LNCaP clone FGC (cell line): Measurements from ENCODE around the gene DNAH9.

ENCODE experiments used
- DNase-seq: peaks from one replicate; pipeline ENCODE4 v3.0.0-alpha.2; 2011; ENCODE audit warnings: low read depth
- H3K4me3 ChIP-seq: 2 replicates; pipeline ENCODE4 v1.5.1; 2011; ENCODE audit warnings: mild to moderate bottlenecking, low read depth, low read length, control low read depth
- TF ChIP-seq, protein P1 (sequence below): IDR thresholded peaks from 2 replicates; pipeline ENCODE4 v1.5.1; 2012; ENCODE audit warnings: mild to moderate bottlenecking; ENCODE audit not compliant: control insufficient read depth, insufficient read depth; ENCODE audit errors: extremely low read depth

Gene DNAH9

DNA sequence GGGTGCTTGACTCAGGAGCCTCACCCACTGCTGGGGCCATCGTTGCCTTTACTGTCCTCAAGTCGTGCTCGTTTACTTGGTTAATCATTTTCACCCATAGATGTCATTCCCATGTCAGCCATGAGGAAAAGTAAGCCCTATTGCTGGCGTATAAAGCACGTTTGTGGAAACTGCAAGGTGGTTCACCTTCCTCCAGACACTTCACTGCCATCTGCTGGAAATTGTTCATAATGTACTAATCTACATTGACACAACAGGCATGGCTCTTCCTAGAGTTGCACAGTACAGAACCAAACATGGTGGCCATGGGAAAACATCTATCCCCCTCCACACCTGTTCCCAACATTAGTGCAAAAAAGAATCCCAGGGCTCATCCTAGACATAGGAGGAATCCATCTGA lies 282.4 kb downstream of the DNAH9 start:
- peak; percentile 71 for DNase-seq
- TF ChIP-seq, protein P1, sequence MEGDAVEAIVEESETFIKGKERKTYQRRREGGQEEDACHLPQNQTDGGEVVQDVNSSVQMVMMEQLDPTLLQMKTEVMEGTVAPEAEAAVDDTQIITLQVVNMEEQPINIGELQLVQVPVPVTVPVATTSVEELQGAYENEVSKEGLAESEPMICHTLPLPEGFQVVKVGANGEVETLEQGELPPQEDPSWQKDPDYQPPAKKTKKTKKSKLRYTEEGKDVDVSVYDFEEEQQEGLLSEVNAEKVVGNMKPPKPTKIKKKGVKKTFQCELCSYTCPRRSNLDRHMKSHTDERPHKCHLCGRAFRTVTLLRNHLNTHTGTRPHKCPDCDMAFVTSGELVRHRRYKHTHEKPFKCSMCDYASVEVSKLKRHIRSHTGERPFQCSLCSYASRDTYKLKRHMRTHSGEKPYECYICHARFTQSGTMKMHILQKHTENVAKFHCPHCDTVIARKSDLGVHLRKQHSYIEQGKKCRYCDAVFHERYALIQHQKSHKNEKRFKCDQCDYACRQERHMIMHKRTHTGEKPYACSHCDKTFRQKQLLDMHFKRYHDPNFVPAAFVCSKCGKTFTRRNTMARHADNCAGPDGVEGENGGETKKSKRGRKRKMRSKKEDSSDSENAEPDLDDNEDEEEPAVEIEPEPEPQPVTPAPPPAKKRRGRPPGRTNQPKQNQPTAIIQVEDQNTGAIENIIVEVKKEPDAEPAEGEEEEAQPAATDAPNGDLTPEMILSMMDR = peak; percentile 80
- H3K4me3 ChIP-seq = no peak overlapping the region

DNA sequence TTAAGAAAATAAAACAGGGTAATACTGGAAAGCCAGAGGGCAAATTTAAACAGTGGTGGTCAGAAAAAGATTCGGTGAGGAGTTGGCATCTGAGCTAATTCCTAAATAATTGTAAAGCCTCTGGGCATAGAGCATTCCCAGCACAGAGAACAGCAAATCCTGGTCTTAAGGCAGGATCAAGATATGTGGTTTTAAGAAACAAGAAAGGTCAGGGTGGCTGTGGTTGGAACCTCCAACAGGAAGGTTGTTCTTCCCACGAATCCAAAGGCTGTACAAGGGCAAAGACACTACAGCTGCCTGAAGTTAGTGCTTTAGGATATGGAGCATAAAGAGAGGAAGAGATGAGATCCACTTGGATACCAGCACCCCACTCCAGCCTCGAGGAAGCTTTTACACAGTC lies 284.4 kb downstream of the DNAH9 start:
- DNase-seq = no peak
- TF ChIP-seq, protein P1 = no peak
- H3K4me3 ChIP-seq = no peak overlapping the region

DNA sequence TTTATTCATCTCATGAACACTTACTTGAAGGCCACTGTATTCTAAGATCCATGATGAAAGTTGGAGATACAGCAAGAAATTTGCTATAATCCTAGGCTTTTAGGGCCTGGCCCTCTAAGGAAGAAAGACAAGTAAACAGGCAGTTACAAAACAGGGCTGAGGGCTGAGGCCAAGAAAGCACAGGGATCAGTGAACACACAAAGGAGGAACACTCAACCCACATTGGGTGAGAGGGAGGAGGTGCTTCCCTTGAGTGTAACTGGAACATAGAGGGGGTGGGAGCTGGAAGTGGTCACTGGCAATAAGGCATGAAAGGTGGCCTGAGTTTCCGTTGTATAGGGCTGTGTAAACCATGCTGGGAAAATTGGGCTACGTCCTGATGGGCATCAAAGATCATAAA lies 286.8 kb downstream of the DNAH9 start:
- TF ChIP-seq, protein P1 = no peak
- no peak for DNase-seq
- no peak overlapping the region for H3K4me3 ChIP-seq

DNA sequence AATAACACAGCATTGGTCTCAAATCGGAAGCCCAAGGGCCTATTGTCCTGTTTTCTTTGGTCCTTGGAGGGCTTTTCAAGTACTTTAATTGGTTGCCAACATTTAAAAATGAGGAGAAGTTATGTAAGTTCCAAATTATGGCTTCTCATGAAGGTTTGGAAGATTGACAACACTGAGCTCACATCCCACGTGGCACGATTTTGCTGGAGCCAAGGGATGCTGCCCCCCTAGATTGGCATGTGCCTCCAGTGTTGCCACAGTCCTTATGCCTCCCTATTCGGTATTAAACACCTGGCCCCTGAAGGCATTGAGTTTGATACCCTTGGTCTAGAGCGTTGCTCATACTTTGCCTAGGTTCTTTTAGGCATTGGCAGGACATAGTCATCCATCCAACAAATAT lies 291.0 kb downstream of the DNAH9 start:
- H3K4me3 ChIP-seq = no peak overlapping the region
- DNase-seq = no peak
- TF ChIP-seq, protein P1 = no peak

DNA sequence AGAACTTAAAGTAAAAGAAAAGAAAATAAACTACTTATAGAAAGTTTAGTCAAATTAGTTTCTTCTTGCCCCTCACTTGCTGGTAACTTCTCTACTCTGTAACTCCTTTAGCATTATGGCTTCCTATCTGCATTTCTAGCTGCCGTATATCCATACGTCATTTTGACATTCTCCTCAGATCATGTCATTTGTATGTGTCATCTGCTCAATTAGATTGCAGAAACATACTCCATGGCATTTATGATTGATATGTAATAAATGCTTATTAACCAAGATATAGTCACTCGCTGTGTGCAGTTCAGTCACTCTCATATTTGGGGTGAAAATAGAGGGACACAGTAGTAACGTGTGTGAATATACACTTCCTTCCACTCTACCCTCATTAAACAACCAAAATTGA lies 295.6 kb downstream of the DNAH9 start:
- TF ChIP-seq, protein P1 = no peak
- H3K4me3 ChIP-seq = no peak overlapping the region
- DNase-seq = no peak

DNA sequence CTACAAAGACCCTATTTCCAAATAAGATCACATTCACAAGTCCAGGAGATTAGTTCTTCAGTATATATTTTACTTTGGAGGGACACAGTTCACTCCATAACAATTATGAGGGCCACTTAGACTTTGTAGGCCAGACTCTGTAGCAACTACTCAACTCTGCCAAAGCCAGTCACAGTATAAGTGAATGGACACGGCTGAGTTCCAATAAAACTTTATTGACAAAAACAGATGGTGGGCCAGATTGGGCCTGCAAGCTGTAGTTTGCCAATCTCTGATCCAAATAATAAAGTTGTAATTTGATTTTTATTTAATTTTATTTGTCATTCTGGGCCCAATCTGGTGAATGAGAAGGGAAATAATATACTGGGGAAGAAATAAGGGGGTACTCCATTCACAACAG lies 297.9 kb downstream of the DNAH9 start:
- DNase-seq = no peak
- H3K4me3 ChIP-seq = no peak overlapping the region
- TF ChIP-seq, protein P1 = no peak

DNA sequence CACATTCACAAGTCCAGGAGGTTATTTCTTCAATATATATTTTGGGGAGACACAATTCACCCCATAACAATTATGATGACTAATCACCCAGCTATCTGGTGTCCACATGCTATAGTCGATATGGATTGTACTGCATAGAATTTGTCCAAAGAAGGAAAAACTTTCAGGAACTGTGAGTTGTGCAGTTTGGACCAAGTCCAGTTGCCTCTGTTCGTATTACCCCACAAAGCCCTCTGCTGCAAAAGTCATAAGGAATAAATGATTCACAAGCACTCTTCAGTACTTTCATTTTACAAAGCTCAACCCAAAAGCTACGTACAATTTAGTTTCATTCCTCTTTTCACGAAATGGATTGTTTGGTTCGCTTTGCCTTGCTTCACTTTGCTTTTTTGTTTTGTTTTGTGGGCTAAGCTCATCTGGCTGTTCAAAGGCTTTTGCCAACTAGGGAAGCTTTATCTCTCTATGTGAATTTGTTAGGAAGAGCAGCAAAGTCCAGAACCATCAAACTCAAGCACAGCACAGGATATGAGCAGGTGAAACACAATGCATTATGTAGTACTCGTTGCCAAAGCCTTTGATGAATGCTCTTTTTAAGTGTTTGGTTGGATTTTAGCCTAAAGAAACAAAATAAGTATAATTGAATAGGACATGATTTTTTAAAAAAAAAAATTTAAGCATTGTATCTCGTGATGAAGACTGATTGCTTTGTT lies 300.4 kb downstream of the DNAH9 start:
- no peak overlapping the region for H3K4me3 ChIP-seq
- TF ChIP-seq, protein P1 = no peak
- no peak for DNase-seq
